Peyer's patch (tissue), 4 donors: ENCODE data around the gene FUT1. TPM values are rescaled to one million over a fixed set of nuclear protein-coding genes. Genes with fewer than 3 reads are reported as not detected.

Source experiments
- DNase-seq, 3 donors: peaks; one replicate each; pipeline ENCODE4 v3.0.0-alpha.2; 2017 to 2019
- H3K27ac ChIP-seq, 4 donors: fragments of 200-600 bp; sonication (generic); one replicate each; pipeline ENCODE4 v1.5.1; 2016 to 2019
- H3K27me3 ChIP-seq, 2 donors: fragments of 200-600 bp; sonication (generic); one replicate each; pipeline ENCODE4 v1.5.1; 2019
- H3K36me3 ChIP-seq, 3 donors: fragments of 200-600 bp; sonication (generic); one replicate each; pipeline ENCODE4 v1.5.1; 2016 to 2019
- H3K4me1 ChIP-seq, 4 donors: fragments of 200-600 bp; sonication (generic); one replicate each; pipeline ENCODE4 v1.5.1; 2016 to 2019
- H3K4me3 ChIP-seq, 4 donors: fragments of 200-600 bp; sonication (generic); 1 replicate in 3 of 4; 2 replicates in 1 of 4; pipeline ENCODE4 v1.5.1; 2016 to 2019; ENCODE audit warnings: mild to moderate bottlenecking in 1 of 4
- H3K9me3 ChIP-seq, 4 donors: fragments of 200-600 bp; sonication (generic); one replicate each; pipeline ENCODE4 v1.5.1; 2016 to 2019; ENCODE audit warnings: mild to moderate bottlenecking in 1 of 4
- CTCF ChIP-seq, 6 experiments: fragments of 450-650 bp in 4 of 6; fragments of 200-600 bp in 2 of 6; sonication (generic) in 1 of 6; IDR thresholded peaks; one replicate each; pipeline ENCODE4 v1.5.1; 2017 to 2019; ENCODE audit warnings: antibody characterized with exemption in 6 of 6, mild to moderate bottlenecking in 3 of 6, moderate library complexity in 1 of 6
- POLR2A ChIP-seq, 2 donors: fragments of 450-650 bp; IDR thresholded peaks; one replicate each; pipeline ENCODE4 v1.5.1; 2017; ENCODE audit warnings: antibody characterized with exemption in 2 of 2, mild to moderate bottlenecking in 2 of 2, moderate library complexity in 2 of 2
- total RNA-seq, 4 donors: library from RNA; depleted of rRNA; stranded (reverse); fragments of >200 nt; gene quantifications; one replicate each; pipeline ENCODE4 v1.1.0, GENCODE V29; 2016

The FUT1 gene
- total RNA-seq, 4 donors from 2014 or later: 0.38 to 1.2 (median 0.68) TPM

- DNase-seq: peak in 2 of 3 donors; percentile 78 to 81
- H3K9me3 ChIP-seq: no peaks in the 10 kb centered on the region
- no peaks in the 10 kb centered on the region for H3K27me3 ChIP-seq
- TF ChIP-seq POLR2A (IDR thresholded peaks at IDR 0.05): peak; percentile 24 to 63
- TF ChIP-seq CTCF (IDR thresholded peaks at IDR 0.05): no peak
- no peaks in the 10 kb centered on the region for H3K36me3 ChIP-seq
- peak overlapping the region; percentile 14 to 77 (median 56) for H3K27ac ChIP-seq
- peaks cover 4 to 30% (median 8%) of the 10 kb centered on the region in 4 donors for H3K4me1 ChIP-seq
- no peak overlapping the region for H3K4me3 ChIP-seq
Measured at GRCh38 chr19:48741129-48741999, 11.1 kb downstream of the FUT1 start.

DNA sequence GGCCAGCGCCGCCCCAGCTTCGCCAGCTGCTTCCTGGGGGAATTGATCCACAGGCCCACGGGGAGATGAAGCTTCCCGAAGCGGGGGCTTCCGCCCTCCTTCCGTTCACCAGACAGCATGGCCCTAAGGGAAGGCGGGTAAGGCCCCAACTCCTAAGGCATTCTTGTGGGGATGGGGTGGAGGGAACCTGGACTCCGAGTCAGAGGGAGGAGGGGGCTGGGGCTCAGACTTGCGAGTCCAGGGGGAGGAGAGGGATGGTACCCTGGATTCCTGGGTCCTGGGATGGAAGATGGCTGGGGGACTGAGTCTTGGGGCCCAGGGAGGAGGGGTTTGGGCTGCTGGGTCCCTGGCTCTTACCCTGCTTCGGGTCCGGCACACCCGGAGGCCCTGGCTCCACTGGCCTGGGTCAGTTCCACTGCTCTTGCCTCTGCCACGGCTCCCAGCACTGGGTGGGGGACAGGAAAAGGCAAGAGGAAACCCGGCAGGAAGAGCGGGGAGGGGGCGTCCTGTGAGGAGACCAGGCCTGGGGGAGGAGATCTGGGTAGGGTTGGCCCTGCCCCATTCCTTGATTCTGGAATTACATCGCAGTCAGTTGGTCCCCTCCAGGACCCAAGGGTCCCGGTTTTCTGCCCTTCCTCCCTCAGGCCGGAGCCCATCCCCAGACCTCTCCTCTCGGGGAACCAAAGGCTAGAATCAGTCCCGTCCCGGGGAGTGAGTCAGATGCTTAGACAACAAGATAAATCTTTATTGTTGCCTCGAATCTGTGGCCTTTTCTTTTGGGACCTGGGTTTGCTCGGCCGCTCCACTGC lies 12.1 kb downstream of the FUT1 start, which contains the start of gene RASIP1:
Gene RASIP1 (minus strand): TSS at position 447 of the 809 bp plus-strand sequence. CDS start 328 bp downstream, at position 119.
- H3K27ac ChIP-seq: peak within 1 kb of the TSS; percentile 36 to 77 (median 74)
- no peaks in the 10 kb centered on the region for H3K36me3 ChIP-seq
- TF ChIP-seq CTCF (IDR thresholded peaks at IDR 0.05): no peak
- no peak for TF ChIP-seq POLR2A (IDR thresholded peaks at IDR 0.05)
- peaks cover 4 to 30% (median 8%) of the 10 kb centered on the region in 4 donors for H3K4me1 ChIP-seq
- peak within 1 kb of the TSS; percentile 41 to 70 (median 60) for H3K4me3 ChIP-seq
- DNase-seq: no peak
- H3K27me3 ChIP-seq: no peaks in the 10 kb centered on the region
- no peaks in the 10 kb centered on the region for H3K9me3 ChIP-seq

DNA sequence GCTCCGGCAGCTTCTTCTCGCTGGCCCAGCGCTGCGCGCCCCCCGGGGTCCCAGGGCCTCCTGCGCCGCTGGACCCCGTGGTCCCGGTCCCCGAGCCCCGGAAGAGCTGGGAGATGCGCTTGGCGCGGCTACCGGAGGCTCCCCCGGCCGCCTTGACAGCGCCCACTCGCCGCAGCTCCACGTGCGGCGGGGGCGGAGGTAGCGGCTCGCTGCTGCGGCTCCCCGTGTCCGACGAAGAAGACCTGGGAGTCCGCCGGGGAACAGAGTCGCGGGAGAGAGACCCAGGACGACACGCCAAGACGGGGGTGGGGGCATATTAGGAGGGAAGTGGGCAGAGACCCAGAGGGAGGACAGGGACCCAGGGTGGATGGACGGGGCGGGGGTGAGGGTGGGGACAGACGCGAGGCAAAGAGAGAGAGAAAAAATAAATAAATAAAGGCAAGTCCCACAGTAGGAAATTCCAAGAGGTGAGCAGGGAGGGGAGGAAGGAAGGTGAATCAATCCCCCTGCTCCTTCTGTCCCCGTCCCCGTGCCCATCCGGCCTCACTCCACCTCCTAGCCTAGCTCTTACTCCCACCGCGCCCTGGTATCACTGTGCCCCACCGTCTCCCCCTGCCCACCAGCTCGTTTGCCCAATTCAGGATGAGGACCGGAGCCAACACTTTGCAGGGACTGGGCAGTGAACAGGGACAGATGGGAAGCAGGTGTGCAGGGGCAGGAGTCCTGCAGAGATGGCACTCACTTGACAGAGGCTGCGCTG lies 12.9 kb downstream of the FUT1 start:
- Histone ChIP-seq H3K9me3 (no peaks in the 10 kb centered on the region), H3K27ac (peak overlapping the region in 3 of 4 donors; percentile 52 to 77 (median 73)), H3K36me3 (no peaks in the 10 kb centered on the region), H3K4me3 (peak overlapping the region; percentile 41 to 70 (median 60)), H3K4me1 (peaks cover 4 to 30% (median 8%) of the 10 kb centered on the region in 4 donors), H3K27me3 (no peaks in the 10 kb centered on the region)
- no peak for TF ChIP-seq POLR2A (IDR thresholded peaks at IDR 0.05)
- no peak for TF ChIP-seq CTCF (IDR thresholded peaks at IDR 0.05)
- DNase-seq: no peak

- no peaks in the 10 kb centered on the region for H3K27me3 ChIP-seq
- H3K9me3 ChIP-seq: no peaks in the 10 kb centered on the region
- DNase-seq: peak; percentile 96 to 99 (median 98)
- peaks cover 4 to 30% (median 8%) of the 10 kb centered on the region in 4 donors for H3K4me1 ChIP-seq
- H3K36me3 ChIP-seq: no peaks in the 10 kb centered on the region
- H3K27ac ChIP-seq: peak overlapping the region in 3 of 4 donors; percentile 52 to 77 (median 73)
- TF ChIP-seq POLR2A (IDR thresholded peaks at IDR 0.05) (no peak), CTCF (IDR thresholded peaks at IDR 0.05) (peak in 5 of 6 experiments; percentile 35 to 94 (median 84))
- peak overlapping the region; percentile 41 to 70 (median 60) for H3K4me3 ChIP-seq
Measured at GRCh38 chr19:48738557-48739403, 13.7 kb downstream of the FUT1 start.
